ENCODE results near the gene PRKN. TPM values are rescaled to one million over a fixed set of nuclear protein-coding genes. Genes with fewer than 3 reads are reported as not detected.

Gene PRKN
- total and polyA plus RNA-seq, 2 donors (not counting 3 experiments of a cell fraction or from before 2014, with no cell fraction given) = 0.06 TPM; not detected in 1

DNA sequence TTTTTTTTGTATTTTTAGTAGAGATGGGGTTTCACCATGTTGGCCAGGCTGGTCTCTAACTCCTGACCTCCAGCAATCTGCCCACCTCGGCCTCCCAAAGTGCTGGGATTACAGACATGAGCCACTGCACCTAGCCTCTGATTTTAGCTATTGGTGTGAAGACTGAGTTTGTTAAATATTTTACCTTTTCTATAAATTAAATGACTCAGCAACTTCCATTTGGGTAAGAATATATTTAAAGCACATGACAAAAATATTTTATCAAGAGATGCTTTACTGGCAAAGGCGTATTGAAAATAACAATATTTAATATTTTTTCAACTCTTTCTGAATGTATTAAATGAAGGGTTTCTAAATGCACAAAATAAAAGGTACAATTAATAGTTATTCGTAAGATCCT, 1295.0 kb downstream of the PRKN start:
- H4K20me1 ChIP-seq (replicated peaks; ENCODE audit: control insufficient read depth, extremely low read depth, insufficient read depth, low read length) = no peaks in the 10 kb centered on the region
- FAIRE-seq = no peak
- H3K4me1 ChIP-seq (ENCODE audit: control insufficient read depth, extremely low read depth, insufficient read depth, low read length) = no peaks in the 10 kb centered on the region
- POLR2A ChIA-PET = no interaction called here
- dilution Hi-C loops (cut with MboI; ENCODE audit: extremely low pct_ligation_motif_present, low sequenced_read_pairs) = no loop called here
- intact Hi-C loops (cut with micrococcal nuclease) = no loop called here
- H3K9ac ChIP-seq (replicated peaks; ENCODE audit: extremely low read depth, insufficient read depth, low read length) = no peak overlapping the region
- no peaks in the 10 kb centered on the region for H3K9me3 ChIP-seq (replicated peaks; ENCODE audit: control insufficient read depth, insufficient read depth, low read length)
- no peaks in the 10 kb centered on the region for H3K9me1 ChIP-seq (replicated peaks; ENCODE audit: control insufficient read depth, extremely low read depth, insufficient read depth, low read length)
- H3K27me3 ChIP-seq (ENCODE audit: control insufficient read depth in 2 of 2, insufficient read depth in 2 of 2, low read length in 2 of 2) = no peaks in the 10 kb centered on the region
- no peaks in the 10 kb centered on the region for H3K79me2 ChIP-seq (ENCODE audit: control insufficient read depth, insufficient read depth, low read length)
- no peak overlapping the region for H3K27ac ChIP-seq (ENCODE audit: insufficient read depth, low read depth, low read length)
- H3K4me2 ChIP-seq (ENCODE audit: insufficient read depth, low read length) = no peak overlapping the region
- H3K36me3 ChIP-seq (ENCODE audit: control insufficient read depth in 2 of 2, extremely low read depth in 1 of 2, insufficient read depth in 2 of 2, low read length in 2 of 2) = no peaks in the 10 kb centered on the region
- no peak overlapping the region for H2AFZ ChIP-seq (ENCODE audit: low read depth, low read length)
- TF ChIP-seq FOS (IDR thresholded peaks at IDR 0.05; ENCODE audit: borderline replicate concordance, insufficient read depth, low read length) (no peak), GATA2 (IDR thresholded peaks at IDR 0.05; ENCODE audit: insufficient read depth, insufficient read length, low read depth, low read length) (no peak), POLR2AphosphoS5 (IDR thresholded peaks at IDR 0.05; ENCODE audit: insufficient read depth, low read depth, low read length) (no peak), JUN (IDR thresholded peaks at IDR 0.05; ENCODE audit: borderline replicate concordance, insufficient read depth, insufficient read length, low read depth) (no peak), MYC (IDR thresholded peaks at IDR 0.05; ENCODE audit: low read depth, low read length) (no peak), EZH2 (IDR thresholded peaks at IDR 0.05; ENCODE audit: borderline replicate concordance, low read depth, low read length, severe bottlenecking) (no peak), POLR2A (IDR thresholded peaks at IDR 0.05; ENCODE audit: low read depth, low read length) (no peak)
- TF ChIP-seq, protein P1, sequence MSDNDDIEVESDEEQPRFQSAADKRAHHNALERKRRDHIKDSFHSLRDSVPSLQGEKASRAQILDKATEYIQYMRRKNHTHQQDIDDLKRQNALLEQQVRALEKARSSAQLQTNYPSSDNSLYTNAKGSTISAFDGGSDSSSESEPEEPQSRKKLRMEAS (IDR thresholded peaks at IDR 0.05; ENCODE audit: insufficient read depth, insufficient read length) = no peak
- TF ChIP-seq, protein P2, sequence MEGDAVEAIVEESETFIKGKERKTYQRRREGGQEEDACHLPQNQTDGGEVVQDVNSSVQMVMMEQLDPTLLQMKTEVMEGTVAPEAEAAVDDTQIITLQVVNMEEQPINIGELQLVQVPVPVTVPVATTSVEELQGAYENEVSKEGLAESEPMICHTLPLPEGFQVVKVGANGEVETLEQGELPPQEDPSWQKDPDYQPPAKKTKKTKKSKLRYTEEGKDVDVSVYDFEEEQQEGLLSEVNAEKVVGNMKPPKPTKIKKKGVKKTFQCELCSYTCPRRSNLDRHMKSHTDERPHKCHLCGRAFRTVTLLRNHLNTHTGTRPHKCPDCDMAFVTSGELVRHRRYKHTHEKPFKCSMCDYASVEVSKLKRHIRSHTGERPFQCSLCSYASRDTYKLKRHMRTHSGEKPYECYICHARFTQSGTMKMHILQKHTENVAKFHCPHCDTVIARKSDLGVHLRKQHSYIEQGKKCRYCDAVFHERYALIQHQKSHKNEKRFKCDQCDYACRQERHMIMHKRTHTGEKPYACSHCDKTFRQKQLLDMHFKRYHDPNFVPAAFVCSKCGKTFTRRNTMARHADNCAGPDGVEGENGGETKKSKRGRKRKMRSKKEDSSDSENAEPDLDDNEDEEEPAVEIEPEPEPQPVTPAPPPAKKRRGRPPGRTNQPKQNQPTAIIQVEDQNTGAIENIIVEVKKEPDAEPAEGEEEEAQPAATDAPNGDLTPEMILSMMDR (IDR thresholded peaks at IDR 0.05; ENCODE audit: extremely low read depth in 1 of 2, insufficient read depth in 1 of 2, low read depth in 1 of 2, low read length in 2 of 2) = no peak
- H3K4me3 ChIP-seq (replicated peaks in 1 of 3; ENCODE audit: insufficient read depth in 1 of 3, low read depth in 1 of 3, low read length in 3 of 3) = no peak overlapping the region
- no peak for DNase-seq (ENCODE audit: low read depth, low spot score)
- CTCF ChIA-PET = no interaction called here
- BruUV-seq (replicated peaks) = no TSS peak

Measured in endothelial cell of umbilical vein (primary cell).